ENCODE results near the gene SEC16A. TPM values are rescaled to one million over a fixed set of nuclear protein-coding genes. Genes with fewer than 3 reads are reported as not detected.

The SEC16A gene
- total and polyA plus RNA-seq, 7 experiments from 2014 or later: 25.4 to 88.5 (median 83.0) TPM

- peaks cover 0 to 2% (median 0%) of the 10 kb centered on the region in 7 donors for H3K4me1 Mint-ChIP-seq
- no peak overlapping the region for H3K27ac Mint-ChIP-seq
- peaks cover 0 to 7% (median 2%) of the 10 kb centered on the region in 5 donors for H3K36me3 Mint-ChIP-seq
- intact Hi-C loops (cut with micrococcal nuclease): no loop called here
- ChIA-PET POLR2A (interaction anchor here (1.3 kb wide), 1 partner anchor 12 kb away, joined by 5 read pairs; no protein-coding TSS in a partner anchor), CTCF (interaction anchor here (0.6 kb wide), 1 partner anchor 304 kb away, joined by 3 read pairs; no protein-coding TSS in a partner anchor)
- peaks cover 0 to 61% (median 12%) of the 10 kb centered on the region in 3 experiments for H3K36me3 ChIP-seq (ENCODE audit: control insufficient read depth in 2 of 3, insufficient read depth in 3 of 3, low read length in 3 of 3)
- H3K27me3 ChIP-seq (ENCODE audit: control insufficient read depth in 2 of 2, insufficient read depth in 2 of 2, low read length in 2 of 2): no peaks in the 10 kb centered on the region
- H3K4me3 ChIP-seq (ENCODE audit: low read length): no peak overlapping the region
- DNase-seq (no peak), ATAC-seq (no peak)
- H3K9me3 ChIP-seq (ENCODE audit: control insufficient read depth in 2 of 3, low read length in 3 of 3): no peaks in the 10 kb centered on the region
- H3K27ac ChIP-seq (ENCODE audit: low read depth, low read length): no peak overlapping the region
- H3K4me1 ChIP-seq (ENCODE audit: control insufficient read depth in 2 of 2, insufficient read depth in 2 of 2, low read length in 2 of 2): no peaks in the 10 kb centered on the region
- no peak overlapping the region for H3K4me3 Mint-ChIP-seq
- H3K27me3 Mint-ChIP-seq: no peaks in the 10 kb centered on the region
- no peaks in the 10 kb centered on the region for H3K9me3 Mint-ChIP-seq
Measured at GRCh38 chr9:136423432-136424146, 59.3 kb downstream of the SEC16A start.

- Mint-ChIP-seq H3K27ac (no peak overlapping the region), H3K4me3 (no peak overlapping the region), H3K27me3 (no peaks in the 10 kb centered on the region), H3K9me3 (no peaks in the 10 kb centered on the region), H3K4me1 (peaks cover 0 to 2% (median 0%) of the 10 kb centered on the region in 7 donors), H3K36me3 (peaks cover 0 to 13% (median 2%) of the 10 kb centered on the region in 5 donors)
- peaks cover 0 to 68% (median 15%) of the 10 kb centered on the region in 3 experiments for H3K36me3 ChIP-seq (ENCODE audit: control insufficient read depth in 2 of 3, insufficient read depth in 3 of 3, low read length in 3 of 3)
- CTCF ChIA-PET: no interaction called here
- no peak overlapping the region for H3K4me3 ChIP-seq (ENCODE audit: low read length)
- H3K4me1 ChIP-seq (ENCODE audit: control insufficient read depth in 2 of 2, insufficient read depth in 2 of 2, low read length in 2 of 2): no peaks in the 10 kb centered on the region
- H3K9me3 ChIP-seq (ENCODE audit: control insufficient read depth in 2 of 3, low read length in 3 of 3): no peaks in the 10 kb centered on the region
- intact Hi-C loops (cut with micrococcal nuclease): no loop called here
- POLR2A ChIA-PET: no interaction called here
- H3K27ac ChIP-seq (ENCODE audit: low read depth, low read length): no peak overlapping the region
- DNase-seq (no peak), ATAC-seq (no peak)
- no peaks in the 10 kb centered on the region for H3K27me3 ChIP-seq (ENCODE audit: control insufficient read depth in 2 of 2, insufficient read depth in 2 of 2, low read length in 2 of 2)
Measured at GRCh38 chr9:136422876-136423275, 60.0 kb downstream of the SEC16A start.

- peaks cover 0 to 78% (median 20%) of the 10 kb centered on the region in 3 experiments for H3K36me3 ChIP-seq (ENCODE audit: control insufficient read depth in 2 of 3, insufficient read depth in 3 of 3, low read length in 3 of 3)
- ChIA-PET CTCF (no interaction called here), POLR2A (no interaction called here)
- no peak overlapping the region for H3K4me3 ChIP-seq (ENCODE audit: low read length)
- H3K36me3 Mint-ChIP-seq: peaks cover 0 to 18% (median 2%) of the 10 kb centered on the region in 5 donors
- H3K27me3 Mint-ChIP-seq: no peaks in the 10 kb centered on the region
- no peak overlapping the region for H3K27ac ChIP-seq (ENCODE audit: low read depth, low read length)
- intact Hi-C loops (cut with micrococcal nuclease): no loop called here
- ATAC-seq (no peak), DNase-seq (no peak)
- H3K4me3 Mint-ChIP-seq: no peak overlapping the region
- no peaks in the 10 kb centered on the region for H3K9me3 ChIP-seq (ENCODE audit: control insufficient read depth in 2 of 3, low read length in 3 of 3)
- no peaks in the 10 kb centered on the region for H3K4me1 ChIP-seq (ENCODE audit: control insufficient read depth in 2 of 2, insufficient read depth in 2 of 2, low read length in 2 of 2)
- H3K9me3 Mint-ChIP-seq: no peaks in the 10 kb centered on the region
- H3K4me1 Mint-ChIP-seq: peaks cover 0 to 2% (median 0%) of the 10 kb centered on the region in 7 donors
- H3K27me3 ChIP-seq (ENCODE audit: control insufficient read depth in 2 of 2, insufficient read depth in 2 of 2, low read length in 2 of 2): no peaks in the 10 kb centered on the region
- H3K27ac Mint-ChIP-seq: no peak overlapping the region
Measured at GRCh38 chr9:136421791-136422190, 61.0 kb downstream of the SEC16A start.

DNA sequence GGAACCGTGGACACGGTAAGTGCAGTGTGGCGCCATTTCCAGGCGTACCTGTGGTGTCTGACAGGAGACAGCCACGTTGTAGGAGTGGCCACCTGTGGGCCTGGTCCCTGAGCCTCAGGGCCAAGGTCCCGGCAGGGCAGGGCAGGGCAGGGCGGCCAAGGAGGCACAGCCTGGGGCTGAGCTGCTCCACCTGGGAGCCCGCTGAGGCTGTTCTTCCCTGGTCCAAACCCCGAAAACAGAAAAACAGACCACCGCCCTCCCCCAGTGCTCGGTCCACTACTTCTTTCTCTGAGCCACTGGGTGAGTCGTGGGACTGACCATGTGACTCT lies 63.8 kb downstream of the SEC16A start:
- Histone ChIP-seq H3K27me3 (ENCODE audit: control insufficient read depth in 2 of 2, insufficient read depth in 2 of 2, low read length in 2 of 2) (no peaks in the 10 kb centered on the region), H3K36me3 (ENCODE audit: control insufficient read depth in 2 of 3, insufficient read depth in 3 of 3, low read length in 3 of 3) (peaks cover 0 to 98% (median 33%) of the 10 kb centered on the region in 3 experiments), H3K4me1 (ENCODE audit: control insufficient read depth in 2 of 2, insufficient read depth in 2 of 2, low read length in 2 of 2) (no peaks in the 10 kb centered on the region), H3K4me3 (ENCODE audit: low read length) (no peak overlapping the region), H3K9me3 (ENCODE audit: control insufficient read depth in 2 of 3, low read length in 3 of 3) (no peaks in the 10 kb centered on the region), H3K27ac (ENCODE audit: low read depth, low read length) (no peak overlapping the region)
- intact Hi-C loops (cut with micrococcal nuclease): no loop called here
- H3K9me3 Mint-ChIP-seq: no peaks in the 10 kb centered on the region
- peaks cover 0 to 1% (median 0%) of the 10 kb centered on the region in 7 donors for H3K4me1 Mint-ChIP-seq
- ATAC-seq: no peak
- H3K27me3 Mint-ChIP-seq: no peaks in the 10 kb centered on the region
- H3K4me3 Mint-ChIP-seq: no peak overlapping the region
- no peak for DNase-seq
- POLR2A ChIA-PET: interaction anchor here (1.2 kb wide), 1 partner anchor 15 kb away, joined by 3 read pairs; no protein-coding TSS in a partner anchor
- CTCF ChIA-PET: no interaction called here
- peaks cover under 1 to 33% (median 7%) of the 10 kb centered on the region in 5 donors for H3K36me3 Mint-ChIP-seq
- H3K27ac Mint-ChIP-seq: no peak overlapping the region

- no peak for ATAC-seq
- Mint-ChIP-seq H3K4me3 (no peak overlapping the region), H3K4me1 (peaks cover 0 to 6% (median 4%) of the 10 kb centered on the region in 7 donors), H3K36me3 (peaks cover 3 to 39% (median 11%) of the 10 kb centered on the region in 5 donors), H3K9me3 (no peaks in the 10 kb centered on the region), H3K27ac (no peak overlapping the region), H3K27me3 (no peaks in the 10 kb centered on the region)
- intact Hi-C loops (cut with micrococcal nuclease): no loop called here
- Histone ChIP-seq H3K27me3 (ENCODE audit: control insufficient read depth in 2 of 2, insufficient read depth in 2 of 2, low read length in 2 of 2) (no peaks in the 10 kb centered on the region), H3K36me3 (ENCODE audit: control insufficient read depth in 2 of 3, insufficient read depth in 3 of 3, low read length in 3 of 3) (peaks cover 0 to 98% (median 37%) of the 10 kb centered on the region in 3 experiments), H3K27ac (ENCODE audit: low read depth, low read length) (no peak overlapping the region), H3K4me1 (ENCODE audit: control insufficient read depth in 2 of 2, insufficient read depth in 2 of 2, low read length in 2 of 2) (no peaks in the 10 kb centered on the region), H3K9me3 (ENCODE audit: control insufficient read depth in 2 of 3, low read length in 3 of 3) (no peaks in the 10 kb centered on the region), H3K4me3 (ENCODE audit: low read length) (no peak overlapping the region)
- no peak for DNase-seq
- ChIA-PET POLR2A (no interaction called here), CTCF (no interaction called here)
Measured at GRCh38 chr9:136418182-136419091, 64.4 kb downstream of the SEC16A start.

GRCh38 chr9:136416914-136417313 lies 65.9 kb downstream of the SEC16A start:
- H3K4me3 ChIP-seq (ENCODE audit: low read length): no peak overlapping the region
- H3K4me1 ChIP-seq (ENCODE audit: control insufficient read depth in 2 of 2, insufficient read depth in 2 of 2, low read length in 2 of 2): peaks cover 0 to 3% of the 10 kb centered on the region in 2 donors
- no peaks in the 10 kb centered on the region for H3K9me3 ChIP-seq (ENCODE audit: control insufficient read depth in 2 of 3, low read length in 3 of 3)
- ATAC-seq (no peak), DNase-seq (no peak)
- CTCF ChIA-PET: interaction anchor here (0.6 to 1.4 kb wide), 3 partner anchors 16 to 104 kb away, joined by 4 to 8 read pairs (median 5); no protein-coding TSS in a partner anchor
- Mint-ChIP-seq H3K36me3 (peaks cover 3 to 43% (median 11%) of the 10 kb centered on the region in 5 donors), H3K4me3 (no peak overlapping the region), H3K27ac (no peak overlapping the region), H3K4me1 (peaks cover 4 to 14% (median 9%) of the 10 kb centered on the region in 7 donors), H3K9me3 (no peaks in the 10 kb centered on the region), H3K27me3 (no peaks in the 10 kb centered on the region)
- peaks cover 4 to 91% (median 29%) of the 10 kb centered on the region in 3 experiments for H3K36me3 ChIP-seq (ENCODE audit: control insufficient read depth in 2 of 3, insufficient read depth in 3 of 3, low read length in 3 of 3)
- no peaks in the 10 kb centered on the region for H3K27me3 ChIP-seq (ENCODE audit: control insufficient read depth in 2 of 2, insufficient read depth in 2 of 2, low read length in 2 of 2)
- intact Hi-C loops (cut with micrococcal nuclease): no loop called here
- no peak overlapping the region for H3K27ac ChIP-seq (ENCODE audit: low read depth, low read length)
- POLR2A ChIA-PET: no interaction called here

Data from naive thymus-derived CD4-positive, alpha-beta T cell (primary cell).